ENCODE measurements around the gene DIO3.

DIO3 gene

GRCh38 chr14:101525640-101526527 is 35.4 kb upstream of the DIO3 start:
- Histone ChIP-seq H3K9me3 (ENCODE audit: control insufficient read depth, insufficient read depth, low read length) (no peaks in the 10 kb centered on the region), H3K4me1 (ENCODE audit: control insufficient read depth, insufficient read depth, low read length) (no peaks in the 10 kb centered on the region; the same call in none of the 2 replicates), H3K27me3 (ENCODE audit: control insufficient read depth, insufficient read depth, low read length) (no peaks in the 10 kb centered on the region), H3K36me3 (ENCODE audit: control insufficient read depth, insufficient read depth, low read length) (no peaks in the 10 kb centered on the region), H3K4me3 (ENCODE audit: low read length) (no peak overlapping the region), H3K27ac (ENCODE audit: low read length) (no peak overlapping the region)
- DNase-seq (ENCODE audit: low read depth, low spot score): no peak
- WGBS (ENCODE audit: insufficient coverage, insufficient read length): no CpG with 5 or more reads among the region's 41 CpGs

GRCh38 chr14:101527987-101528386 is 33.3 kb upstream of the DIO3 start:
- no peaks in the 10 kb centered on the region; the same call in 1 of the 2 replicates for H3K4me1 ChIP-seq (ENCODE audit: control insufficient read depth, insufficient read depth, low read length)
- H3K4me3 ChIP-seq (ENCODE audit: low read length): no peak overlapping the region
- H3K27ac ChIP-seq (ENCODE audit: low read length): no peak overlapping the region
- H3K9me3 ChIP-seq (ENCODE audit: control insufficient read depth, insufficient read depth, low read length): no peaks in the 10 kb centered on the region
- no peaks in the 10 kb centered on the region for H3K36me3 ChIP-seq (ENCODE audit: control insufficient read depth, insufficient read depth, low read length)
- H3K27me3 ChIP-seq (ENCODE audit: control insufficient read depth, insufficient read depth, low read length): no peaks in the 10 kb centered on the region
- no CpG with 5 or more reads among the region's 11 CpGs for whole genome bisulfite sequencing (ENCODE audit: insufficient coverage, insufficient read length)
- DNase-seq (ENCODE audit: low read depth, low spot score): no peak

GRCh38 chr14:101529079-101529478 is 32.2 kb upstream of the DIO3 start:
- no CpG with 5 or more reads among the region's 13 CpGs for WGBS (ENCODE audit: insufficient coverage, insufficient read length)
- Histone ChIP-seq H3K9me3 (ENCODE audit: control insufficient read depth, insufficient read depth, low read length) (no peaks in the 10 kb centered on the region), H3K36me3 (ENCODE audit: control insufficient read depth, insufficient read depth, low read length) (no peaks in the 10 kb centered on the region)

GRCh38 chr14:101534198-101534597 is 27.1 kb upstream of the DIO3 start:
- no CpG with 5 or more reads among the region's 4 CpGs for WGBS (ENCODE audit: insufficient coverage, insufficient read length)
- Histone ChIP-seq H3K4me1 (ENCODE audit: control insufficient read depth, insufficient read depth, low read length) (no peaks in the 10 kb centered on the region; the same call in 1 of the 2 replicates), H3K4me3 (ENCODE audit: low read length) (no peak overlapping the region), H3K27ac (ENCODE audit: low read length) (no peak overlapping the region), H3K36me3 (ENCODE audit: control insufficient read depth, insufficient read depth, low read length) (no peaks in the 10 kb centered on the region), H3K9me3 (ENCODE audit: control insufficient read depth, insufficient read depth, low read length) (no peaks in the 10 kb centered on the region), H3K27me3 (ENCODE audit: control insufficient read depth, insufficient read depth, low read length) (no peaks in the 10 kb centered on the region)
- no peak for DNase-seq (ENCODE audit: low read depth, low spot score)

More at GRCh38 chr14:101529079-101529478, 32.2 kb upstream of the DIO3 start:
- no peak overlapping the region for H3K27ac ChIP-seq (ENCODE audit: low read length)
- no peaks in the 10 kb centered on the region; the same call in 1 of the 2 replicates for H3K4me1 ChIP-seq (ENCODE audit: control insufficient read depth, insufficient read depth, low read length)
- H3K4me3 ChIP-seq (ENCODE audit: low read length): no peak overlapping the region
- no peaks in the 10 kb centered on the region for H3K27me3 ChIP-seq (ENCODE audit: control insufficient read depth, insufficient read depth, low read length)
- no peak for DNase-seq (ENCODE audit: low read depth, low spot score)

- WGBS (ENCODE audit: insufficient coverage, insufficient read length): no CpG with 5 or more reads among the region's 9 CpGs
- Histone ChIP-seq H3K9me3 (ENCODE audit: control insufficient read depth, insufficient read depth, low read length) (no peaks in the 10 kb centered on the region), H3K4me1 (ENCODE audit: control insufficient read depth, insufficient read depth, low read length) (no peaks in the 10 kb centered on the region; the same call in 1 of the 2 replicates), H3K27ac (ENCODE audit: low read length) (no peak overlapping the region), H3K27me3 (ENCODE audit: control insufficient read depth, insufficient read depth, low read length) (no peaks in the 10 kb centered on the region), H3K4me3 (ENCODE audit: low read length) (no peak overlapping the region), H3K36me3 (ENCODE audit: control insufficient read depth, insufficient read depth, low read length) (no peaks in the 10 kb centered on the region)
- DNase-seq (ENCODE audit: low read depth, low spot score): no peak
Observed at GRCh38 chr14:101535232-101535631, 26.1 kb upstream of the DIO3 start.

- Histone ChIP-seq H3K4me3 (ENCODE audit: low read length) (no peak overlapping the region), H3K4me1 (ENCODE audit: control insufficient read depth, insufficient read depth, low read length) (no peaks in the 10 kb centered on the region; the same call in 1 of the 2 replicates), H3K27me3 (ENCODE audit: control insufficient read depth, insufficient read depth, low read length) (no peaks in the 10 kb centered on the region), H3K27ac (ENCODE audit: low read length) (no peak overlapping the region), H3K9me3 (ENCODE audit: control insufficient read depth, insufficient read depth, low read length) (no peaks in the 10 kb centered on the region), H3K36me3 (ENCODE audit: control insufficient read depth, insufficient read depth, low read length) (no peaks in the 10 kb centered on the region)
- DNase-seq (ENCODE audit: low read depth, low spot score): no peak
- WGBS (ENCODE audit: insufficient coverage, insufficient read length): no CpG with 5 or more reads among the region's 8 CpGs
Observed at GRCh38 chr14:101535701-101536207, 25.5 kb upstream of the DIO3 start.

GRCh38 chr14:101537286-101537685 is 24.0 kb upstream of the DIO3 start:
- no peaks in the 10 kb centered on the region for H3K27me3 ChIP-seq (ENCODE audit: control insufficient read depth, insufficient read depth, low read length)
- H3K36me3 ChIP-seq (ENCODE audit: control insufficient read depth, insufficient read depth, low read length): no peaks in the 10 kb centered on the region
- no peaks in the 10 kb centered on the region for H3K9me3 ChIP-seq (ENCODE audit: control insufficient read depth, insufficient read depth, low read length)
- H3K27ac ChIP-seq (ENCODE audit: low read length): no peak overlapping the region
- WGBS (ENCODE audit: insufficient coverage, insufficient read length): no CpG with 5 or more reads among the region's 7 CpGs
- H3K4me1 ChIP-seq (ENCODE audit: control insufficient read depth, insufficient read depth, low read length): no peaks in the 10 kb centered on the region; the same call in 1 of the 2 replicates
- no peak for DNase-seq (ENCODE audit: low read depth, low spot score)
- H3K4me3 ChIP-seq (ENCODE audit: low read length): no peak overlapping the region

GRCh38 chr14:101538878-101539277 is 22.4 kb upstream of the DIO3 start:
- Histone ChIP-seq H3K27ac (ENCODE audit: low read length) (no peak overlapping the region), H3K4me1 (ENCODE audit: control insufficient read depth, insufficient read depth, low read length) (no peaks in the 10 kb centered on the region; the same call in 1 of the 2 replicates), H3K9me3 (ENCODE audit: control insufficient read depth, insufficient read depth, low read length) (no peaks in the 10 kb centered on the region), H3K27me3 (ENCODE audit: control insufficient read depth, insufficient read depth, low read length) (no peaks in the 10 kb centered on the region), H3K36me3 (ENCODE audit: control insufficient read depth, insufficient read depth, low read length) (no peaks in the 10 kb centered on the region), H3K4me3 (ENCODE audit: low read length) (no peak overlapping the region)
- WGBS (ENCODE audit: insufficient coverage, insufficient read length): no CpG with 5 or more reads among the region's 5 CpGs
- DNase-seq (ENCODE audit: low read depth, low spot score): no peak

- DNase-seq (ENCODE audit: low read depth, low spot score): no peak
- no CpG with 5 or more reads among the region's 11 CpGs for WGBS (ENCODE audit: insufficient coverage, insufficient read length)
Observed at GRCh38 chr14:101539880-101540279, 21.4 kb upstream of the DIO3 start.

GRCh38 chr14:101540481-101541462 is 20.5 kb upstream of the DIO3 start:
- no peak for DNase-seq (ENCODE audit: low read depth, low spot score)
- Histone ChIP-seq H3K9me3 (ENCODE audit: control insufficient read depth, insufficient read depth, low read length) (no peaks in the 10 kb centered on the region), H3K27ac (ENCODE audit: low read length) (no peak overlapping the region), H3K4me1 (ENCODE audit: control insufficient read depth, insufficient read depth, low read length) (no peaks in the 10 kb centered on the region; the same call in 1 of the 2 replicates), H3K4me3 (ENCODE audit: low read length) (no peak overlapping the region), H3K27me3 (ENCODE audit: control insufficient read depth, insufficient read depth, low read length) (no peaks in the 10 kb centered on the region), H3K36me3 (ENCODE audit: control insufficient read depth, insufficient read depth, low read length) (no peaks in the 10 kb centered on the region)
- WGBS (ENCODE audit: insufficient coverage, insufficient read length): no CpG with 5 or more reads among the region's 22 CpGs

More at GRCh38 chr14:101539880-101540279, 21.4 kb upstream of the DIO3 start:
- no peaks in the 10 kb centered on the region for H3K27me3 ChIP-seq (ENCODE audit: control insufficient read depth, insufficient read depth, low read length)
- no peaks in the 10 kb centered on the region for H3K36me3 ChIP-seq (ENCODE audit: control insufficient read depth, insufficient read depth, low read length)
- no peak overlapping the region for H3K27ac ChIP-seq (ENCODE audit: low read length)
- no peaks in the 10 kb centered on the region for H3K9me3 ChIP-seq (ENCODE audit: control insufficient read depth, insufficient read depth, low read length)
- H3K4me3 ChIP-seq (ENCODE audit: low read length): no peak overlapping the region
- no peaks in the 10 kb centered on the region; the same call in 1 of the 2 replicates for H3K4me1 ChIP-seq (ENCODE audit: control insufficient read depth, insufficient read depth, low read length)
